GM10248 (cell line): ENCODE results near the gene LRRC26.

Experiments used
- CTCF ChIA-PET: fragments of 300-600 bp; sonication (Branson Sonifier 250); formaldehyde crosslinking; extraction: SDS; loops from one replicate; lab custom pipeline; 2021; ENCODE audit warnings: antibody characterized with exemption; lab: Yijun Ruan, JAX
- POLR2A ChIA-PET: fragments of 350-650 bp; sonication (Branson Sonifier 250); formaldehyde crosslinking; extraction: SDS; loops from one replicate; lab custom pipeline; 2020; ENCODE audit warnings: antibody characterized with exemption; lab: Yijun Ruan, JAX
- DNase-seq: peaks from one replicate; pipeline ENCODE4 v3.0.0; 2012; ENCODE audit errors: extremely low spot score
- CTCF ChIP-seq: IDR thresholded peaks from 2 replicates; pipeline ENCODE4 v1.5.1; 2012; ENCODE audit warnings: mild to moderate bottlenecking, low read depth; ENCODE audit errors: extremely low read depth, missing control alignments, control extremely low read depth

LRRC26 gene

GRCh38 chr9:137193771-137194170 is 23.9 kb upstream of the LRRC26 start:
- ChIA-PET POLR2A (interaction anchor here (0.5 kb wide), 1 partner anchor 57 kb away, joined by 9 read pairs; no protein-coding TSS in a partner anchor), CTCF (interaction anchor here (0.9 to 4.0 kb wide), 4 partner anchors 14 to 43 kb away, joined by 3 to 17 read pairs (median 8); partner anchors contain the start of gene RNF224)
- no peak for DNase-seq
- TF ChIP-seq CTCF, result no peak

- POLR2A ChIA-PET, result interaction anchor here (0.6 kb wide), 1 partner anchor 23 kb away, joined by 4 read pairs; no protein-coding TSS in a partner anchor
- CTCF ChIA-PET, result interaction anchor here (1.3 to 4.0 kb wide), 3 partner anchors 17 to 44 kb away, joined by 3 to 17 read pairs (median 9); partner anchors contain the start of gene RNF224
- no peak for TF ChIP-seq CTCF
- no peak for DNase-seq
Measured at GRCh38 chr9:137192859-137193258, 23.0 kb upstream of the LRRC26 start.

GRCh38 chr9:137192448-137192780 is 22.6 kb upstream of the LRRC26 start:
- ChIA-PET POLR2A (interaction anchor here (0.6 kb wide), 1 partner anchor 24 kb away, joined by 4 read pairs; no protein-coding TSS in a partner anchor), CTCF (interaction anchor here (1.3 to 4.0 kb wide), 3 partner anchors 17 to 44 kb away, joined by 3 to 17 read pairs (median 9); partner anchors contain the start of gene RNF224)
- DNase-seq, result no peak
- no peak for TF ChIP-seq CTCF

GRCh38 chr9:137191691-137192447 is 22.0 kb upstream of the LRRC26 start:
- no peak for DNase-seq
- ChIA-PET POLR2A (no interaction called here), CTCF (interaction anchor here (1.7 to 4.0 kb wide), 2 partner anchors 35 to 45 kb away, joined by 9 to 17 read pairs; partner anchors contain the start of gene RNF224)
- no peak for TF ChIP-seq CTCF

- POLR2A ChIA-PET, result no interaction called here
- DNase-seq, result no peak
- CTCF ChIA-PET, result interaction anchor here (1.7 to 4.0 kb wide), 2 partner anchors 36 to 45 kb away, joined by 9 to 17 read pairs; partner anchors contain the start of gene RNF224
- TF ChIP-seq CTCF, result no peak
Measured at GRCh38 chr9:137191245-137191644, 21.4 kb upstream of the LRRC26 start.

- CTCF ChIA-PET, result interaction anchor here (0.9 to 4.0 kb wide), 8 partner anchors 10 to 44 kb away, joined by 3 to 18 read pairs (median 12); partner anchors contain the start of genes CYSRT1, RNF208, RNF224 and TPRN
- POLR2A ChIA-PET, result no interaction called here
- TF ChIP-seq CTCF, result no peak
- DNase-seq, result no peak
Measured at GRCh38 chr9:137190315-137190856, 20.5 kb upstream of the LRRC26 start.
